Measurements from ENCODE around the gene KRT28. TPM values are rescaled to one million over a fixed set of nuclear protein-coding genes. Genes with fewer than 3 reads are reported as not detected.
A peak's percentile ranks its signal among the peaks of the same experiment; 100 is the strongest.

KRT28 gene
- total and polyA plus RNA-seq, 2 donors (not counting 3 experiments of a cell fraction or from before 2014, with no cell fraction given): not detected

GRCh38 chr17:40818343-40818732 lies 18.6 kb upstream of the KRT28 start:
- no peaks in the 10 kb centered on the region for H3K9me1 ChIP-seq (replicated peaks; ENCODE audit: control insufficient read depth, extremely low read depth, insufficient read depth, low read length)
- H3K27ac ChIP-seq (ENCODE audit: insufficient read depth, low read depth, low read length): peak overlapping the region; percentile 55
- no peak for TF ChIP-seq POLR2AphosphoS5 (IDR thresholded peaks at IDR 0.05; ENCODE audit: insufficient read depth, low read depth, low read length)
- FAIRE-seq (no peak), DNase-seq (ENCODE audit: low read depth, low spot score) (peak; percentile 4)
- TSS peak; percentile 90 for BruUV-seq (replicated peaks)
- H2AFZ ChIP-seq (ENCODE audit: low read depth, low read length): peak overlapping the region; percentile 59
- peaks cover 9% of the 10 kb centered on the region for H3K4me1 ChIP-seq (ENCODE audit: control insufficient read depth, extremely low read depth, insufficient read depth, low read length)
- H4K20me1 ChIP-seq (replicated peaks; ENCODE audit: control insufficient read depth, extremely low read depth, insufficient read depth, low read length): no peaks in the 10 kb centered on the region
- POLR2A ChIA-PET: interaction anchor here (0.8 to 1.0 kb wide), 2 partner anchors 15 to 870 kb away, joined by 4 to 5 read pairs; partner anchors contain the start of gene EIF1
- H3K36me3 ChIP-seq (ENCODE audit: control insufficient read depth in 2 of 2, extremely low read depth in 1 of 2, insufficient read depth in 2 of 2, low read length in 2 of 2): peaks cover 0 to 2% of the 10 kb centered on the region in 2 experiments
- dilution Hi-C loops (cut with MboI; ENCODE audit: extremely low pct_ligation_motif_present, low sequenced_read_pairs): no loop called here
- H3K4me3 ChIP-seq (replicated peaks in 1 of 3; ENCODE audit: insufficient read depth in 1 of 3, low read depth in 1 of 3, low read length in 3 of 3): peak overlapping the region; percentile 49 to 99 (median 98)
- peak overlapping the region; percentile 94 for H3K9ac ChIP-seq (replicated peaks; ENCODE audit: extremely low read depth, insufficient read depth, low read length)
- peak overlapping the region; percentile 93 for H3K4me2 ChIP-seq (ENCODE audit: insufficient read depth, low read length)
- CTCF ChIA-PET: interaction anchor here (0.7 to 2.0 kb wide), 8 partner anchors 14 to 849 kb away, joined by 3 to 10 read pairs (median 6); no protein-coding TSS in a partner anchor
- intact Hi-C loops (cut with micrococcal nuclease): loop anchor here (5.0 kb wide), 1 partner anchor 849 kb away; no protein-coding TSS in a partner anchor
- H3K9me3 ChIP-seq (replicated peaks; ENCODE audit: control insufficient read depth, insufficient read depth, low read length): no peaks in the 10 kb centered on the region
- H3K27me3 ChIP-seq (ENCODE audit: control insufficient read depth in 2 of 2, insufficient read depth in 2 of 2, low read length in 2 of 2): no peaks in the 10 kb centered on the region
- H3K79me2 ChIP-seq (ENCODE audit: control insufficient read depth, insufficient read depth, low read length): no peaks in the 10 kb centered on the region

DNA sequence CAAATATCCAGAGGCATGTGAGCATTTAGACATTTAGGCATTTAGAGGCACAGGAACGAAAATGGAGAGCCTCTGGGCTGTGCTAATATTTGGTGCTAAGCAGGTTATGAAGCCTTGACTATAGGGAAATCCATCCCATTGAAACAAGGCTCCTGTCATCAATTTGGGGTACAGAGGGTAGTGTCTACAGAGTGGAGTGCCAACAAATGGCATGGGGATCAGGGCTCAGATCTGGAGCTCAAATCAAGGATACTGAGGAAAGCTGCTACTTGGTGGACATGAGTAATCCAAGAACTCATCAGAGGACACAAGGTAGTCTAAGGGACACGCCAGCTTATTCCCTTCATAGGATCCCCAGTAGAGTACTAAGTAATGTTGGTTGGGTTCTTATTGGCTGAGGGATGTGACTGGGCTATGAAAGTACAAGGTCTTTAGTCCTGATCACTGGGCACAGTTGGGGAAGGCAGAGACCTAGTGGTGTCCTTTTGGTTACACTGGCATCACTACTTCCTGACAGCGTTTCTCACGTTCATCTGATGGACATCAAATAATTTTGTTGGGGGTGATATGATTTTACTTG lies 17.4 kb upstream of the KRT28 start:
- H3K4me3 ChIP-seq (replicated peaks in 1 of 3; ENCODE audit: insufficient read depth in 1 of 3, low read depth in 1 of 3, low read length in 3 of 3): no peak overlapping the region
- peaks cover 0 to 2% of the 10 kb centered on the region in 2 experiments for H3K36me3 ChIP-seq (ENCODE audit: control insufficient read depth in 2 of 2, extremely low read depth in 1 of 2, insufficient read depth in 2 of 2, low read length in 2 of 2)
- no peaks in the 10 kb centered on the region for H3K9me1 ChIP-seq (replicated peaks; ENCODE audit: control insufficient read depth, extremely low read depth, insufficient read depth, low read length)
- no peak for TF ChIP-seq FOS (IDR thresholded peaks at IDR 0.05; ENCODE audit: borderline replicate concordance, insufficient read depth, low read length)
- no peak for TF ChIP-seq POLR2AphosphoS5 (IDR thresholded peaks at IDR 0.05; ENCODE audit: insufficient read depth, low read depth, low read length)
- TF ChIP-seq GATA2 (IDR thresholded peaks at IDR 0.05; ENCODE audit: insufficient read depth, insufficient read length, low read depth, low read length): no peak
- TF ChIP-seq, protein P1, sequence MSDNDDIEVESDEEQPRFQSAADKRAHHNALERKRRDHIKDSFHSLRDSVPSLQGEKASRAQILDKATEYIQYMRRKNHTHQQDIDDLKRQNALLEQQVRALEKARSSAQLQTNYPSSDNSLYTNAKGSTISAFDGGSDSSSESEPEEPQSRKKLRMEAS (IDR thresholded peaks at IDR 0.05; ENCODE audit: insufficient read depth, insufficient read length): no peak
- TF ChIP-seq EZH2 (IDR thresholded peaks at IDR 0.05; ENCODE audit: borderline replicate concordance, low read depth, low read length, severe bottlenecking): no peak
- TF ChIP-seq POLR2A (IDR thresholded peaks at IDR 0.05; ENCODE audit: low read depth, low read length): no peak
- H3K27ac ChIP-seq (ENCODE audit: insufficient read depth, low read depth, low read length): no peak overlapping the region
- H3K79me2 ChIP-seq (ENCODE audit: control insufficient read depth, insufficient read depth, low read length): no peaks in the 10 kb centered on the region
- no peaks in the 10 kb centered on the region for H4K20me1 ChIP-seq (replicated peaks; ENCODE audit: control insufficient read depth, extremely low read depth, insufficient read depth, low read length)
- FAIRE-seq: no peak
- no TSS peak for BruUV-seq (replicated peaks)
- CTCF ChIA-PET: no interaction called here
- H3K4me1 ChIP-seq (ENCODE audit: control insufficient read depth, extremely low read depth, insufficient read depth, low read length): peaks cover 9% of the 10 kb centered on the region
- no peak overlapping the region for H2AFZ ChIP-seq (ENCODE audit: low read depth, low read length)
- intact Hi-C loops (cut with micrococcal nuclease): loop anchor here (5.0 kb wide), 1 partner anchor 850 kb away; no protein-coding TSS in a partner anchor
- DNase-seq (ENCODE audit: low read depth, low spot score): no peak
- H3K27me3 ChIP-seq (ENCODE audit: control insufficient read depth in 2 of 2, insufficient read depth in 2 of 2, low read length in 2 of 2): peaks cover 2 to 4% of the 10 kb centered on the region in 2 experiments
- no peaks in the 10 kb centered on the region for H3K9me3 ChIP-seq (replicated peaks; ENCODE audit: control insufficient read depth, insufficient read depth, low read length)
- POLR2A ChIA-PET: no interaction called here
- no peak overlapping the region for H3K4me2 ChIP-seq (ENCODE audit: insufficient read depth, low read length)
- dilution Hi-C loops (cut with MboI; ENCODE audit: extremely low pct_ligation_motif_present, low sequenced_read_pairs): no loop called here
- no peak overlapping the region for H3K9ac ChIP-seq (replicated peaks; ENCODE audit: extremely low read depth, insufficient read depth, low read length)

Data from endothelial cell of umbilical vein (primary cell).